GM12874 (cell line): ENCODE results near the gene TBXAS1.

ENCODE experiments used
- CTCF ChIP-seq: IDR thresholded peaks from 2 replicates; pipeline ENCODE4 v1.5.1; 2011; ENCODE audit warnings: low read depth, mild to moderate bottlenecking, control low read depth, low read length, moderate library complexity; ENCODE audit not compliant: insufficient read depth

Gene TBXAS1

GRCh38 chr7:140041659-140042385 lies 212.8 kb downstream of the TBXAS1 start:
- TF ChIP-seq CTCF, result no peak

- TF ChIP-seq CTCF, result no peak
These were observed 213.3 kb downstream of the TBXAS1 start for GRCh38 chr7:140042386-140042670.

- no peak for TF ChIP-seq CTCF
These were observed 215.2 kb downstream of the TBXAS1 start for GRCh38 chr7:140044251-140044650.

- TF ChIP-seq CTCF, result no peak
These were observed 216.6 kb downstream of the TBXAS1 start for GRCh38 chr7:140045697-140046096.

- TF ChIP-seq CTCF, result no peak
These were observed 218.1 kb downstream of the TBXAS1 start for GRCh38 chr7:140047197-140047596.

- TF ChIP-seq CTCF, result no peak
These were observed 219.1 kb downstream of the TBXAS1 start for GRCh38 chr7:140048138-140048537.

- no peak for TF ChIP-seq CTCF
These were observed 219.9 kb downstream of the TBXAS1 start for GRCh38 chr7:140048989-140049338.
